Natural killer cell (primary cell): ENCODE results near the gene WDR86. TPM values are rescaled to one million over a fixed set of nuclear protein-coding genes. Genes with fewer than 3 reads are reported as not detected.

ENCODE experiments used
- ATAC-seq, 3 donors: fragments of 150-1000 bp in 2 of 3; fragments of 200-7000 bp in 1 of 3; cut with Tn5 transposase; 1 replicate in 1 of 3; 2 replicates in 2 of 3; pipeline ENCODE4 v1.10.0; 2021; ENCODE audit warnings: mild to moderate bottlenecking in 2 of 3, moderate library complexity in 2 of 3
- DNase-seq, 2 donors: peaks; one replicate each; pipeline versions ENCODE4 v3.0.0 to v3.0.0-alpha.2; 2013 to 2021; ENCODE audit warnings: mixed read lengths in 1 of 2
- H3K27ac ChIP-seq: one replicate; pipeline ENCODE4 v1.5.1; 2013; ENCODE audit warnings: mild to moderate bottlenecking, low read length
- H3K27me3 ChIP-seq: one replicate; pipeline ENCODE4 v1.6.1; 2013; ENCODE audit warnings: low read length; ENCODE audit not compliant: control insufficient read depth, insufficient read depth
- H3K36me3 ChIP-seq: one replicate; pipeline ENCODE4 v1.6.1; 2013; ENCODE audit warnings: low read length; ENCODE audit not compliant: control insufficient read depth, insufficient read depth
- H3K4me1 ChIP-seq: one replicate; pipeline ENCODE4 v1.6.1; 2013; ENCODE audit warnings: low read length; ENCODE audit not compliant: control insufficient read depth, insufficient read depth
- H3K4me3 ChIP-seq: one replicate; pipeline ENCODE4 v1.5.1; 2013; ENCODE audit warnings: low read length
- H3K9me3 ChIP-seq: one replicate; pipeline ENCODE4 v1.6.1; 2013; ENCODE audit warnings: low read length; ENCODE audit not compliant: control insufficient read depth, insufficient read depth
- H3K27ac Mint-ChIP-seq, 2 donors: one replicate each; pipeline ENCODE4 v1.8.0; 2022; ENCODE audit warnings: mild to moderate bottlenecking in 2 of 2, mixed read lengths in 2 of 2, moderate library complexity in 1 of 2
- H3K27me3 Mint-ChIP-seq, 2 donors: one replicate each; pipeline ENCODE4 v1.8.0; 2022; ENCODE audit warnings: low read depth in 2 of 2, mixed read lengths in 2 of 2
- H3K36me3 Mint-ChIP-seq: one replicate; pipeline ENCODE4 v1.8.0; 2022; ENCODE audit warnings: mixed read lengths
- H3K4me1 Mint-ChIP-seq, 2 donors: one replicate each; pipeline ENCODE4 v1.8.0; 2022; ENCODE audit warnings: mixed read lengths in 2 of 2
- H3K4me3 Mint-ChIP-seq: one replicate; pipeline ENCODE4 v1.8.0; 2022; ENCODE audit warnings: mild to moderate bottlenecking, moderate library complexity, mixed read lengths
- H3K9me3 Mint-ChIP-seq, 2 donors: one replicate each; pipeline ENCODE4 v1.8.0; 2022; ENCODE audit warnings: mixed read lengths in 2 of 2
- CTCF ChIP-seq: fragments of 200-600 bp; IDR thresholded peaks from one replicate; pipeline ENCODE4 v1.8.0; 2022; ENCODE audit warnings: antibody characterized with exemption
- WGBS: methylation state at CpG from one replicate; pipeline ENCODE4 v1.1.7; 2013; ENCODE audit warnings: missing lambda C conversion rate; ENCODE audit not compliant: insufficient coverage; 5-methylcytosine and 5-hydroxymethylcytosine counted together
- intact Hi-C: fragments of 100-400 bp; cut with micrococcal nuclease; formaldehyde crosslinking; loops from one replicate; pipeline ENCODE4 v1.14.2; 2022
- total RNA-seq, 4 donors: library from RNA; stranded (reverse); fragments of 120-200 nt in 1 of 4; gene quantifications; one replicate each; pipeline versions ENCODE4 v1.2.3 to v1.2.4, GENCODE V29; 2013 to 2022

Gene WDR86
- total RNA-seq, 3 donors from 2014 or later (not counting 1 experiment from before 2014, with no cell fraction given), result 1.6 to 4.6 (median 2.1) TPM

GRCh38 chr7:151381098-151381347 is 28.8 kb downstream of the WDR86 start:
- Mint-ChIP-seq H3K36me3 (peaks cover 9% of the 10 kb centered on the region), H3K27ac (no peak overlapping the region), H3K27me3 (peaks cover 18 to 20% of the 10 kb centered on the region in 2 donors), H3K9me3 (no peaks in the 10 kb centered on the region), H3K4me1 (peaks cover 12 to 22% of the 10 kb centered on the region in 2 donors), H3K4me3 (peak overlapping the region; percentile 69)
- ATAC-seq, result no peak
- Histone ChIP-seq H3K27ac (peak overlapping the region; percentile 59), H3K9me3 (no peaks in the 10 kb centered on the region), H3K36me3 (peaks cover 21% of the 10 kb centered on the region), H3K4me1 (peaks cover 23% of the 10 kb centered on the region), H3K27me3 (peaks cover 11% of the 10 kb centered on the region), H3K4me3 (peak overlapping the region; percentile 29)
- no peak for TF ChIP-seq CTCF
- WGBS, result 13% methylated on average over 7 of the region's 7 CpGs
- intact Hi-C loops, result no loop called here
- no peak for DNase-seq

GRCh38 chr7:151380199-151381097 is 29.4 kb downstream of the WDR86 start:
- ATAC-seq (no peak), DNase-seq (no peak)
- peak overlapping the region; percentile 29 for H3K4me3 ChIP-seq
- H3K9me3 ChIP-seq, result no peaks in the 10 kb centered on the region
- peaks cover 18 to 19% of the 10 kb centered on the region in 2 donors for H3K27me3 Mint-ChIP-seq
- intact Hi-C loops, result no loop called here
- peaks cover 26% of the 10 kb centered on the region for H3K36me3 ChIP-seq
- H3K27me3 ChIP-seq, result peaks cover 11% of the 10 kb centered on the region
- peaks cover 23% of the 10 kb centered on the region for H3K4me1 ChIP-seq
- 74% methylated on average over 32 of the region's 32 CpGs for WGBS
- no peak for TF ChIP-seq CTCF
- H3K4me1 Mint-ChIP-seq, result peaks cover 12 to 22% of the 10 kb centered on the region in 2 donors
- no peaks in the 10 kb centered on the region for H3K9me3 Mint-ChIP-seq
- peaks cover 9% of the 10 kb centered on the region for H3K36me3 Mint-ChIP-seq
- peak overlapping the region; percentile 59 for H3K27ac ChIP-seq
- H3K4me3 Mint-ChIP-seq, result peak overlapping the region; percentile 69
- no peak overlapping the region for H3K27ac Mint-ChIP-seq

GRCh38 chr7:151379534-151380198 is 30.2 kb downstream of the WDR86 start:
- no peak for ATAC-seq

More at GRCh38 chr7:151379534-151380198, 30.2 kb downstream of the WDR86 start:
- Mint-ChIP-seq H3K4me3 (no peak overlapping the region), H3K4me1 (peaks cover 12 to 22% of the 10 kb centered on the region in 2 donors), H3K9me3 (no peaks in the 10 kb centered on the region), H3K36me3 (peaks cover 9% of the 10 kb centered on the region), H3K27me3 (peaks cover 14 to 17% of the 10 kb centered on the region in 2 donors), H3K27ac (peak overlapping the region in 1 of 2 donors; percentile 70)
- WGBS, result 94% methylated on average over 25 of the region's 25 CpGs
- Histone ChIP-seq H3K4me1 (peaks cover 23% of the 10 kb centered on the region), H3K4me3 (no peak overlapping the region), H3K27ac (no peak overlapping the region), H3K36me3 (peaks cover 30% of the 10 kb centered on the region), H3K9me3 (no peaks in the 10 kb centered on the region), H3K27me3 (peaks cover 11% of the 10 kb centered on the region)
- no peak for DNase-seq
- TF ChIP-seq CTCF, result no peak
- intact Hi-C loops, result no loop called here
